HG02973 (cell line): Measurements from ENCODE around the gene PDE10A.

Source experiments
- ATAC-seq: cut with Tn5 transposase; IDR thresholded peaks from one replicate; pipeline ENCODE4 v1.9.1; 2021; ENCODE audit warnings: moderate library complexity; ENCODE audit not compliant: unreplicated experiment

Gene PDE10A

GRCh38 chr6:165426892-165427291, 236.1 kb downstream of the PDE10A start:
- no peak for ATAC-seq

- ATAC-seq, result no peak
Measured at GRCh38 chr6:165422192-165422591, 240.8 kb downstream of the PDE10A start.

GRCh38 chr6:165417278-165417865, 245.7 kb downstream of the PDE10A start:
- no peak for ATAC-seq

GRCh38 chr6:165404697-165405096, 258.3 kb downstream of the PDE10A start:
- no peak for ATAC-seq

GRCh38 chr6:165404296-165404695, 258.7 kb downstream of the PDE10A start:
- ATAC-seq, result no peak

- ATAC-seq, result no peak
Measured at GRCh38 chr6:165403006-165403595, 259.9 kb downstream of the PDE10A start.

- ATAC-seq, result no peak
Measured at GRCh38 chr6:165401092-165401491, 261.9 kb downstream of the PDE10A start.

- no peak for ATAC-seq
Measured at GRCh38 chr6:165390475-165390874, 272.6 kb downstream of the PDE10A start.

- no peak for ATAC-seq
Measured at GRCh38 chr6:165389534-165389933, 273.5 kb downstream of the PDE10A start.

- no peak for ATAC-seq
Measured at GRCh38 chr6:165383323-165383722, 279.7 kb downstream of the PDE10A start.

GRCh38 chr6:165376100-165376499, 286.9 kb downstream of the PDE10A start:
- no peak for ATAC-seq

GRCh38 chr6:165365371-165365770, 297.7 kb downstream of the PDE10A start:
- no peak for ATAC-seq

- ATAC-seq, result no peak
Measured at GRCh38 chr6:165345700-165346099, 317.3 kb downstream of the PDE10A start.

GRCh38 chr6:165340532-165340931, 322.5 kb downstream of the PDE10A start:
- no peak for ATAC-seq

- ATAC-seq, result no peak
Measured at GRCh38 chr6:165325609-165326008, 337.4 kb downstream of the PDE10A start.

GRCh38 chr6:165321555-165322145, 341.4 kb downstream of the PDE10A start:
- no peak for ATAC-seq

GRCh38 chr6:165321150-165321549, 341.9 kb downstream of the PDE10A start:
- no peak for ATAC-seq

- ATAC-seq, result no peak
Measured at GRCh38 chr6:165317723-165318122, 345.3 kb downstream of the PDE10A start.

- no peak for ATAC-seq
Measured at GRCh38 chr6:165308926-165309731, 353.9 kb downstream of the PDE10A start, which contains the start of gene C6orf118. C6orf118 (minus strand) TSS chr6:165309605; CDS start chr6:165309586, 19 bp downstream.

GRCh38 chr6:165306955-165307354, 356.1 kb downstream of the PDE10A start:
- no peak for ATAC-seq

- no peak for ATAC-seq
Measured at GRCh38 chr6:165301372-165302246, 361.4 kb downstream of the PDE10A start.
